ENCODE results near the gene ITGAD. TPM values are rescaled to one million over a fixed set of nuclear protein-coding genes. Genes with fewer than 3 reads are reported as not detected.

The ITGAD gene
- polyA plus RNA-seq (ENCODE audit: insufficient read length in 4 of 4): under 1 TPM; 0.07 to 0.29 (median 0.20) TPM

DNA sequence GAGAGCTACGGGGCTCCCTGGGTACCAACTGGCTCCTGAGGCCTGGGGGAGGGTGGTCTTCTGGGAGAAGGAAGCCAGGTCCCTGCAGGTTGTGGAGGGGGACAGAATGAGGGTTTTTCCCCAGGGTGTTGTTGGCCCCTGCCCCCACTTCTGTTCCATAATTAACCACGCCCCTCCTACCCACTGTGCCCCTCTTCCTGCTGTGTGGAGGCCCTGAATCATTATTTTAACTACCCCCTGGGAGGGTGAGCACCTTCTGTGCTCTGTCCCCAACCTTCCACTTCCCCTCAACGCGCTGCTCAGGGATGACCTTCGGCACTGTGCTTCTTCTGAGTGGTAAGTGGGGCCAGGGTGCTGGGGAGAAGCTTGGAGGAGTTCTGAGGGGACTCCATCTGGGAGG lies at the start of gene ITGAD:
Gene ITGAD, plus strand, starts transcription at position 280 of the 400 bp plus-strand sequence. Its CDS starts 26 bp downstream, at position 306.
- DNase-seq (ENCODE audit: low read depth in 4 of 4, low spot score in 3 of 4): no peak

DNA sequence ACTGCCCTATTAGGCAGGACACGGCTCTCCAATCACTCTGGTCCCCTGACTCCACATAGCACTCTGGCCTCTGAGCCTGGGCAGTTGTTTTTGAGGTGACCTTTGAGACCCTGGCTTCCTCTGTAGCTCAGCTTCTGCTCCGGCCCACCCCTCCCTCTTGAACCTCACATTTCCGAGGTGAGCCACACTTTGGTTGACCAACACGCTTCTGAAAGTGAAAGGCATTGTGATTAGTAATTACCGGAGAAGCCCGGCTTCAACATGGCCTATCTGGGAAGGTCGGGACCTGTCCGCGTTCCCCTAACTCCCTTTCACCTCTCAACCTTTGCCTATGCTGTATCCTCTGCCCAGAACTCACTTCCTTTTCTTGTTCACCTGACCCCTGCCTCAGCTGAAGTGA lies 48.4 kb upstream of the ITGAD start:
- no peak for DNase-seq (ENCODE audit: low read depth in 4 of 4, low spot score in 3 of 4)

DNA sequence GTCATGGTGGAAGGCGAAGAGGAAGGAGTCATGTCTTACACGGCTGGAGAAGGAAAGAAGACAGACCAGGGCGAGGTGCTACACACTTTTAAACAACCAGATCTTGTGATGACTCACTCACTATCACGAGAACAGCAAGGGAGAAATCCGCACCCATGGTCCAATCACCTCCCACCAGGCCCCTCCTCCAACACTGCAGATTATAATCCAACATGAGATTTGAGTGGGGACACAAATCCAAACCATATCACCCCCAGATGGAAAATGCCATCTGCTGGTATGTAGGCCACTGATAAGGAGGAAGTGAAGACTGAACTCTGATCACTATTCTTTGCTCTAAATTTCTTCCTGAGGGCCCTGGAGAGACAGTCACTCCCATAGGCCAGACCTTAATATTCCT lies 45.7 kb upstream of the ITGAD start:
- DNase-seq (ENCODE audit: low read depth in 4 of 4, low spot score in 3 of 4): no peak

DNA sequence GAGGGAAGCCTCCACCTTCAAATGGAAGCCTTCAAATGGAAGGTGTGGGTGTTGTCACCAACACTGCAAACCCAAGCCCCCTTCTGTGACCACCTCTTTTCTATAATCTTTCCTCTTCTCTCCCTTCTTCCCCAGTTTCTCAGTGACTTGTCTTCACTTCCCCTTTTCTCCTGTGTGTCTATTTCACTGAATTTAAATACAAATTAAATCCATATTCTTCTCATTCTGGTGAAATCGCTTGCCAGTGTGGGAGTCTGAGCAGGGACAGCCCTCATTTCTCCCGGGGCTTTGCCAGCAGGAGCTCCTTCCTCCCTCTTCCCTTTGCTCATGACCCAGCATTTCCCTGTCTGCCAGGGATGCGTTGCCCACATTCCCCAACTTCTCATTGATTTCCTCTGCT lies 44.6 kb upstream of the ITGAD start:
- DNase-seq (ENCODE audit: low read depth in 4 of 4, low spot score in 3 of 4): no peak

DNA sequence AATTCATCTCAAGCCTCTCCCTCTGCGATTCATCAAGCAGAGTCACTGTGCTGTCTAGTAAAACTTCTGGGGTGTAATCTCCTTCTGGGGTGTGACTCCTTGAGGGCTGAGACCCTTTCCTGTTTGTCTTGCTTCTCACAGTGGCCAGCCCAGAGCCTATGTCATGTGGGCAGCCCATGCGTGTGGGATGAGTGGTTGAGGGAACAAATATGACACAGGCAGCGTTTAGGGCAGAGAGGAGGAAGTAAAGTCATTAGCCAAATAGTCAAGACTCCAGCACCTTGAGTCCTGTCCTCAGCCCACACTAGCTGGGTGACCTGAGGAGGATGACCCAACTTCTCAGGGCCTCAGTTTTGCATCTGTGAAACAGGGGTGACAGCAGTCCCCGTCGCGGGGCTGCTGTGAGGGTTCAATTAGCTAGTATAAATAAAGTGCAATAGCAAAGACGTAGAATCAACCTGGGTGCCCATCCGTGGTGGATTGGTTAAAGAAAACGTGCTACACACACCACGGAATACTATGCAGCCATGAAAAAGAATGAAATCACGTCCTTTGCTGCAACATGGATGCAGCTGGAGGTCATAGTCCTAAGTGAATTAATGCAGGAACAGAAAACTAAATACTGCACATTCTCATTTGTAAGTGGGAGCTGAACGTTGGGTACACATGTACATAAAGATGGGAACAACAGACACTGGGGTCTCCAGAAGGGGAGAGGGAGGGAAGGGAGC lies 42.7 kb upstream of the ITGAD start:
- no peak for DNase-seq (ENCODE audit: low read depth in 4 of 4, low spot score in 3 of 4)

DNA sequence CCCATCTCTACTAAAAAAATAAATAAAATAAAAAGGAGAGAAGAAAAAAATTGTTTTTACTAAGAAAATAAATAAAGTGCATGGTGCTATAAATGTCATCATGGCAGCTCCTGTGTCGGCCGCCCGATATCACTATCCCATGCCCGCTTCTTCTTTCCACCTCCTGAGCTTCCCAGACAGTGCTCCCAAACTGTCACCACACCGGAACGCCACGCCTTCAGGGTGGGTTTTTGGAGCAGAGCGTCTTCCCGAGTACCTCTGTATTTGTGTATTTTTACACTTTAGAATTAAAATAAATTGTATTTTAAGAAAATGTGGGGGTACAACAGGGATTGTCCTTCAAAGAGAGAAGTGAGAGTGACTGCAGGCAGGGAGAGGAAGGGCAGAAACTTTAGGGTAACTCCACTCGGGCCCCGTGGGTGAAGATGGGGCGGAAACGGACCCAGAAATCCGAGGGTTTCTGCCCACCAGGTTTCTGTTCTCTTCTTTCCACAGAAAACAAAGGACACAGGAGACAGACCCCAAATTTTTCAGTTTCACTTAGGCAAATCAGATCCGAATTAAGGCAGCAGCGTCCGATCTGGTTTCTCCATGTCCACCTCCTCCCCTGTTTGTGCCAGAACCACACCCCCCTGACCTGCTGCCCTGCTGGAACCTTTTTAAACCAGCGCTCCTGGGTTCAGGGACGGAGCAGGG lies 41.7 kb upstream of the ITGAD start:
- no peak for DNase-seq (ENCODE audit: low read depth in 4 of 4, low spot score in 3 of 4)

DNA sequence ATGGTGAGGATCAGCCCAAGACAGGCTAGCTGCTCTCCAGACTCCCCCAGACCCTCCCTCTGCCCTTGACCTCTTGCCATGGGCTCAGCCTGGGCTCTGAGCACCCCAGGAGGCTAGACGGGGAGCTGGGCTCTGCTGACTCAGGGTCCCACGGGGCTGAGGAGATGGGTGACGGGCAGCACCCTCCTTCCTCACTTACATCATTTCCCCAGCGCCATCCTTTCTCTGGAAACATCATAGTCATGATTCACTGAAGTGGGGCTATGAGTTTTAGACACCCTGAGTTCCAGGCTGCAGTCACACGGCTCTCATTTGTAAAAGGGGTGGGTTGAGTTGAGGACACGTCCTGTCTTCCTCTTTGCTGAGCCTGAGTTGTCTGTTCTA lies 41.2 kb upstream of the ITGAD start:
- no peak for DNase-seq (ENCODE audit: low read depth in 4 of 4, low spot score in 3 of 4)

DNA sequence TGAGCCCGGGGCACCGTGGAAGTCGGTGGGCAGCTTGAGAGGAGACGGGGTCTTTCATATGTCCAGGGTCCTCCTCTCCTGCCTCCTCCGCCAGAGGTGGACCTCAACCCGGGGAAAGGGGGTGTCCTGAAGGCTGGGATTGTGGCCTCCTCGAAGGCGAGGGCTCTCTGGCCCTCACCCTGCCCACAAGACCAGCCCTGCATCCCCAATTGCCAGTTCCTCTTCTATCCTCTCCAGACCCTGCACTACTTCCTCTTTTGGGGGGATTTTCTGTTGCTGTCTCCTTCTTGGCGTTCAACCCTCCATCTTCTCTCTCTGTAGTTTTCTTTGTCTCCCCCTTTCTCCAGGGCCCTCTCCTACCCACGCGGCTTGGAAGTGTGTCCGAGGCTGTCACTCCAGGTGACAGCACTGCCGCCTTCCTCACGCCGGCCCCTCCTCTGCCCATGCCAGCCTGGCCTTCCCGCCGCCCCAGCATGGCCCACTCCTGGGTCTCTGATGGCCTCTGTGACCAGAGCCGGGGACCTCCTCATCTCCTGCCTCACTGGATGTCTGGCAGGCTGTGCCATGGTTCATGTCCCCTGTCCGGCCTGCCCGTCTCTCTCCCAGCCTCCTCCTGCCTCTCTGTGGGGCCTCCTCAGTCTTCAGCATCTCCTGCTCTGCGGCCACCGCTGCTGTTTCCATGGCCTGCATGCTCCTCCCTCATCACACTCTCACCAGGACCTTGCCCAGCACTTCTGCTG lies 40.6 kb upstream of the ITGAD start:
- DNase-seq (ENCODE audit: low read depth in 4 of 4, low spot score in 3 of 4): no peak

DNA sequence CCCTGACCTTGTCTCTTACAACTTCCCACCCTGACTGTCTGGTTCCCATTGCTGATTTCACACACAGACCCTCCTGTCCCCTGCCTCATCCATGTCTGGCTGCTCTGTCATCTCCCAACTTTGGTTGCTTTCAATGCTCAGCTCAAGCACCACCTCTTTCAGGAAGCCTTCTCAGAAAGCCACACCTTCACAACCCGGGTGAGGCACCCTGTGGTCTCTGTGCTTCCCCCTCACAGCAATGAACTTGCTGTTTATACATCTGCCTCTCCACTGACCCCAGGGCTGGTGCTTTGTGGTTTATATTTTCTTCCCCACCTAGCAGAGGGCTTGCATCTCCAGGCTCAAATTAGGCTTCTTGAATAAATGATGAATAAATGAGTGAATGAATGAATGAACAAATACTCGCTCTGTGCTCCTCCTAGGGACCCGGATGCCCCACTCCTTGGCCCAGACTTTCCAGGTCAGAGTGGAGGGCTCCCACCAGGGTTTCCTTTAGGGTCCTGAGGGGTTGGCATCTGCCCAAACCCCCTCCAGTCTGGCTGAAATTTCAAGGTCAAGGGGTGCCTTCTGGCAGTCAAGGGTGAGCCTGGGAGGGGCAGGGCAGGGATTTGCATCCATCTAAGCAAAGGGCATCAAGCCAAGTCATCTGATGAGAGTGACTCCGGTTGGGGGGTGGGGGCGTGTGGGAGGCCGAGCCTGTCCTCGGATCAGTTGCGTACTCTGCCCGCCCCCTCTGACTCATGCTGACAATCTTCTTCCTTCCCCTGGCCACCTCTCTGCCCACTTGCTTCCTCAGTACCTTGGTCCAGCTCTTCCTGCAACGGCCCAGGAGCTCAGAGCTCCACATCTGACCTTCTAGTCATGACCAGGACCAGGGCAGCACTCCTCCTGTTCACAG lies 38.5 kb upstream of the ITGAD start, which contains the start of gene ITGAX:
Gene ITGAX, plus strand, starts transcription at position 783 of the 898 bp plus-strand sequence. Its CDS starts 79 bp downstream, at position 862.
- no peak for DNase-seq (ENCODE audit: low read depth in 4 of 4, low spot score in 3 of 4)

DNA sequence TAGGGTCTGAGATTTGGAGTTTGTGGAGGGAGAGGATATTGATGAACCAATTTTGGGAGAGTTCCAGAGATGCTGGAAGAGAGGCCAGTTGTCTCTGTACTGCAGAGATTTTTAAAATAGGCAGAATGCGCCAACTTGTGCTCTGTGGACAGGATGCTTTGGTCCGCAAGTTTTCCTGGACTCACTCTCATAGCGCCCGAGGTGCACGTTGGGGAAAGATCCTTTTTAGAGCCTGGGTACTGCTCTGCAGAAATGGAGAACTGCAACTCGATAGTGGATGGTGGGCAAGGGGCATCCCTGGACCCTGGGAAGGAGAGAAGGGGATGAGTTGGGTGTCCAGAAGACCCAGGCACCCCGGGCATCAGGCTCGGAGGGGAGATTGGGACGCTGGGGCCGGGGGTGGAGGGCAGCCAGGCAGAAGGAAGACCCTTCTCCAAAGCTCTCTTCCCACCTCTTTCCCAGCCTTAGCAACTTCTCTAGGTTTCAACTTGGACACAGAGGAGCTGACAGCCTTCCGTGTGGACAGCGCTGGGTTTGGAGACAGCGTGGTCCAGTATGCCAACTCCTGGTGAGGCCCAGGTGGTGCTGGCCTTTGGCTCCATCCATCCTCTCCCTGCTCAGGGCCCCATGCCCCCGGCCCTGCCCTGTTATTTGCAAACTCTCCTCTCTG lies 37.6 kb upstream of the ITGAD start:
- DNase-seq (ENCODE audit: low read depth in 4 of 4, low spot score in 3 of 4): no peak

DNA sequence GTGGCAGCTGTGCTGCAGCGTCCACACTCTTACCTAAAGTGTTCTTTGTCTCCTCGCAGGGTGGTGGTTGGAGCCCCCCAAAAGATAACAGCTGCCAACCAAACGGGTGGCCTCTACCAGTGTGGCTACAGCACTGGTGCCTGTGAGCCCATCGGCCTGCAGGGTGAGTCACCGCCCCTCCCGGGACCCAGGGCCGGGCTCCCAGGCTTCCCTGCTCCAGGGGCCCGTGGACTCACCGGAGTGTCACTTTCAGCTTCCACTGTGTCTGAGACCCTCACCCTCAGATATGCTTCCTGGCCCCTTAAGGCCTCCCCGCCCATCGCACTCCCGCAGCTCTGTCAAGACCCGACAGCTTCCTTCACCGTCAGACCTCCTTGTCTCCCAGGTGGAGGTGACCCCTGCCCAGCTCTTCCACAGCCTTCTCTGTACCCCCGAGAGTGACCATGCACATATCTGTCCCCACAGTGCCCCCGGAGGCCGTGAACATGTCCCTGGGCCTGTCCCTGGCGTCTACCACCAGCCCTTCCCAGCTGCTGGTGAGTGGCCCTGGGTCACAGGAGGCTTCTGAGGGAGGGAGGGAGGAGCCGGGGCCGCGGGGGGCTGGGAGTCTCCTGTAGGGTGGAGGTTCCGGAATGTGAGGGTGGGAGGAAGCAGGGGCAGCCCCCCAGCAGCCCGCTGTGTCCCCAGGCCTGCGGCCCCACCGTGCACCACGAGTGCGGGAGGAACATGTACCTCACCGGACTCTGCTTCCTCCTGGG lies 36.4 kb upstream of the ITGAD start:
- DNase-seq (ENCODE audit: low read depth in 4 of 4, low spot score in 3 of 4): no peak

DNA sequence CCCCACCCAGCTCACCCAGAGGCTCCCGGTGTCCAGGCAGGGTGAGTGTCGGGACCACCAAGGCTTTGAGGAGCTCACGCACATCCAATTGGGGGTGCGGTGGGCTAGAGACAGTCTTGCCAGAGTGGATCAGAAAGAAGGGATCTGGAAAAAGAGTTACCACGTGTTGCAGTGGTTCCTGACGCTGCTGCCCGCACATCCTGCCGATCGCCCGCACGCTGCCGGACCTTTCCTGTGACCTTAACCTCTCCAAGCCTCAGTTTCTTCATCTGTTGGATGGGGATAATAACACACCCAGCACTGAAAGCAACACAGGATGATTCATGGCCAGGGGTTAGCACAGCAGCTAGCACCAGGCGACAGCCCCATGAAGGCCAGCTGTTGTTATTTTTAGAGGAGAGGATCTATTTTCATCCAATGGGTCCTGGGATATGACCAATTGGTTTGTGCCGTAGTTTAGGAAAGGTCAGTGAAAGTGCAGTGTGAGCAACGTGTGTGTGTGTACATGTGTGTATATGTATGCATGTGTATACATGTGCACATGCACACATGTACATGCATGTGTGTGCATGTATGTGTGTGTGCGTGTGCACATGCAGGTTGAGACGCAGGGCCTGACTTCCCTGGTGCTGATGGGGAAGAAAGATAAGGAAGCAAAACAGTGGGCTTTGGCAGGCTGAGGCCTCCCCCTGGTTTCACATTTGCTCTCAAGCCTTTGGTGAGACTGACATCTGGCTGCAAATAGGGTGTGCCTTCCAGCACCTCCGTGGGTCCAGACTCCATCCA lies 35.6 kb upstream of the ITGAD start:
- DNase-seq (ENCODE audit: low read depth in 4 of 4, low spot score in 3 of 4): no peak

DNA sequence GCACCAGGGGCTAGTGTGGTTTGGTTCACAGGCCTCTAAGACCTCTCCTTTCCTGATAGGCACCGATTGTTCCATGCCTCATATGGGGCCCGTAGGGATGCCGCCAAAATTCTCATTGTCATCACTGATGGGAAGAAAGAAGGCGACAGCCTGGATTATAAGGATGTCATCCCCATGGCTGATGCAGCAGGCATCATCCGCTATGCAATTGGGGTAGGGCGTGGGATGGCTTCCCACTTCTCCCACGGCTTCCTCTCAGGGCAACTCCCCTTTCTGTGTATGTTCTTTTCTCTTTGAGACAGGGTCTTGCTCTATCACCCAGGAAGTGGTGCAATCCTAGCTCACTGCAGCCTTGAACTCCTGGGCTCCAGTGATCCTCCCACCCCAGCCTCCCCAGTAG lies 32.9 kb upstream of the ITGAD start:
- no peak for DNase-seq (ENCODE audit: low read depth in 4 of 4, low spot score in 3 of 4)

DNA sequence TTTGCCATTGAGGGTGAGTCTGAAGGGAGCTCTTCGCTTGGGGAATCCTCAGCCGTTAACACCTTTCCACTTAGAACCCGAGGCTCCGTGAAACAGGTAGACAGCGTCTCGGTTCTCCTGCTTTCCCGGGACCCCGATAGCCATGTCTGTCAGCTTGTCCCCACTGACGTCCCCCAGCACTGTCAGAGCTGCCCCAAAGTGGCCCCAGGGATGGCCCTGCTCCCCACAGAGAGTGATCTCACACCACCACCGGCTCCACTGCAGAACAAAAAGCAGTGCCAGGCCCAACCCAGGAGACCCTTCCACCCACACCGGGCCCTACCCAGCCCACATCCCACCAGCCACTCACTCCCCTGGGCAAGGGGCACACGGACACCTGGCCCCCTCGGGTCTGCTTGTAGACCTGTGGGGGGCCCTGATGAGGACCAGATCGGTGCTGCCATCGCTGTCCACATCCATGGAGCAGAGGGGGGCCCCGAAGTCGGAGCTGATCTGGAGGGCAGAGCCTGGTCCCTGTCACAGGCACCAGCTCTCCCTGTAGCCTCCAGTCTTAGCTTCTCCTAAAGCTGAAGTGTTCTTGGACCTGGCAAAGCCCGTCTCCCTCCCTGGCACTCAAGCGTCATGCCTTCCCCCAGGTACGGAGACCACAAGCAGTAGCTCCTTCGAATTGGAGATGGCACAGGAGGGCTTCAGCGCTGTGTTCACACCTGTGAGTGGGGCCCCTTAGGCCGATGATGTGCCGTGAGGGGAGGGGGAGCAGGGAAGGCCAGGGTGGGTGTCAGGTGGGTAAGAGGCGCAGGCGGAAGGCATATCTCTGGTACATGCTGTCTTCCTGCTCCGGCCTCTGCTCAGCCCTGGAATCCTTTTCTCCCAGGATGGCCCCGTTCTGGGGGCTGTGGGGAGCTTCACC lies 31.7 kb upstream of the ITGAD start:
- DNase-seq (ENCODE audit: low read depth in 4 of 4, low spot score in 3 of 4): no peak

DNA sequence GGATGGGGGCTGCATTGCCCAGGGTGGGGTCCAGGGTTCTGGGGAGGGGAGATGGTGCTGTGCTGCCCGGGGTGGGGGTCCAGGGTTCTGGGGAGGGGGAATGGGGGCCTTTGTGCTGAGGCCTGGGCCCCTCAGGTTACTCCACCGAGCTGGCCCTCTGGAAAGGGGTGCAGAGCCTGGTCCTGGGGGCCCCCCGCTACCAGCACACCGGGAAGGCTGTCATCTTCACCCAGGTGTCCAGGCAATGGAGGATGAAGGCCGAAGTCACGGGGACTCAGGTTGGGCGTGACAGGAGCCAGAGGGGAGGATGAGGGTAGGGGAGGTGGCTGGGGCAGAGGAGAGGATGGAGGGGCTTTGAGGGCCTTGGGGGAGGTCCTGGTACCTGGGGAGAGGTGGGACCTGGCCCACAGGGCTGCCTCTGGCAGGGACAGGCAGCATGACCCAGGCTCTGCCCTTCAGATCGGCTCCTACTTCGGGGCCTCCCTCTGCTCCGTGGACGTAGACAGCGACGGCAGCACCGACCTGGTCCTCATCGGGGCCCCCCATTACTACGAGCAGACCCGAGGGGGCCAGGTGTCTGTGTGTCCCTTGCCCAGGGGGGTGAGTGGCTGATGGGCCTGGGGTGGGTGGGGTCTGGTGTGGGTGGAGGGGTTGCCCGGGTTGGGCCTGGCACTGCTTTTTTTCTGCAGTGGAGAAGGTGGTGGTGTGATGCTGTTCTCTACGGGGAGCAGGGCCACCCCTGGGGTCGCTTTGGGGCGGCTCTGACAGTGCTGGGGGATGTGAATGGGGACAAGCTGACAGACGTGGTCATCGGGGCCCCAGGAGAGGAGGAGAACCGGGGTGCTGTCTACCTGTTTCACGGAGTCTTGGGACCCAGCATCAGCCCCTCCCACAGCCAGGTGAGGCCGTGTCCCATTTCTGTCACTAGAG lies 30.4 kb upstream of the ITGAD start:
- DNase-seq (ENCODE audit: low read depth in 4 of 4, low spot score in 3 of 4): no peak

DNA sequence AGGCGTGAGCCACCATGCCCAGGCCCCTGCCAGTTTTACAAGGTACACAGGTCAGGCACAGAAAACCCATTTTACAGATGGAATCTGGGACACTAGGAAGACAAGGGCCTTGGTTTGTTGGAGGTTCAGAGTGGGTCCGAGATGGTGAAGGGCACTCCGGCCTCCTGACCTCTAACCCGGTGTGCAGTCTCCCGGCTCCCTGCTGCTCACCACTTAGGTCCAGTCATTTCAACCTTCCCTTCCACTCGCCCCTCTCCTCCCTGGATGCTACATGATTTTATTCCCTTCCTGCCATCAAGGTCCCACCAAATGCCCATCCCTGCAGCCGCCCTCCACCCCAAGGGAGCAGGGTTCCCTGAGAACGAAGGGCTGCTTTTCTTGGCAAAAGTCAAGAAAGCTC lies 29.4 kb upstream of the ITGAD start:
- no peak for DNase-seq (ENCODE audit: low read depth in 4 of 4, low spot score in 3 of 4)
